H1 (cell line): ENCODE data around the gene JAG2. TPM values are rescaled to one million over a fixed set of nuclear protein-coding genes. Genes with fewer than 3 reads are reported as not detected.

Experiments
- CTCF ChIA-PET: fragments of 300-600 bp; sonication (Branson Sonifier 250); formaldehyde crosslinking; loops from one replicate; lab custom pipeline; 2021; ENCODE audit not compliant: partially characterized antibody; lab: Charles Lee
- POLR2A ChIA-PET: fragments of 300-600 bp; sonication (Branson Sonifier 250); formaldehyde crosslinking; loops from one replicate; lab custom pipeline; 2021; ENCODE audit warnings: inconsistent platforms; ENCODE audit not compliant: partially characterized antibody; lab: Charles Lee
- DNase-seq, 2 experiments: peaks; one replicate each; pipeline versions ENCODE4 v3.0.0 to v3.0.0-alpha.2; 2010 to 2022; ENCODE audit warnings: low spot score in 2 of 2, low read depth in 1 of 2, mixed read lengths in 1 of 2
- FAIRE-seq: peaks from 2 replicates; lab custom pipeline; 2011; peaks lifted over from hg19 to GRCh38; lab: Jason Lieb, UNC
- H2AFZ ChIP-seq: 2 replicates; pipeline ENCODE4 v1.8.1; 2012; ENCODE audit warnings: low read length, inconsistent platforms
- H2AK5ac ChIP-seq: 2 replicates; pipeline ENCODE4 v1.6.1; 2013; ENCODE audit warnings: low read depth, low read length
- H2BK120ac ChIP-seq: replicated peaks from 2 replicates; pipeline ENCODE3; 2013; ENCODE audit warnings: low read depth, low read length, inconsistent platforms
- H2BK12ac ChIP-seq: 2 replicates; pipeline ENCODE4 v1.6.1; 2013; ENCODE audit warnings: low read depth, low read length
- H2BK15ac ChIP-seq: 2 replicates; pipeline ENCODE4 v1.6.1; 2013; ENCODE audit warnings: low read length
- H2BK20ac ChIP-seq: 2 replicates; pipeline ENCODE4 v1.6.1; 2013; ENCODE audit warnings: low read length
- H2BK5ac ChIP-seq: 2 replicates; pipeline ENCODE4 v1.6.1; 2013; ENCODE audit warnings: low read depth, low read length
- H3K14ac ChIP-seq: 2 replicates; pipeline ENCODE4 v1.6.1; 2013; ENCODE audit warnings: inconsistent platforms; ENCODE audit not compliant: insufficient read length
- H3K18ac ChIP-seq: 2 replicates; pipeline ENCODE4 v1.6.1; 2013; ENCODE audit warnings: low read length; ENCODE audit errors: extremely low read depth
- H3K23ac ChIP-seq: 2 replicates; pipeline ENCODE4 v1.6.1; 2013; ENCODE audit warnings: inconsistent platforms; ENCODE audit not compliant: insufficient read length
- H3K23me2 ChIP-seq: 2 replicates; pipeline ENCODE4 v1.6.1; 2013; ENCODE audit warnings: low read depth, low read length
- H3K27ac ChIP-seq: 2 replicates; pipeline ENCODE4 v1.6.1; 2011; ENCODE audit warnings: low read depth, low read length, inconsistent platforms
- H3K27me3 ChIP-seq, 4 experiments: replicated peaks in 1 of 4; 1 replicate in 1 of 4; 2 replicates in 3 of 4; pipeline versions ENCODE4 v1.6.1 to v1.8.1; 2011 to 2013; ENCODE audit warnings: low read length in 3 of 4, mild to moderate bottlenecking in 3 of 4, inconsistent platforms in 2 of 4, mixed read lengths in 2 of 4, moderate library complexity in 1 of 4; ENCODE audit not compliant: control insufficient read depth in 3 of 4, insufficient read depth in 3 of 4; ENCODE audit errors: extremely low read depth in 1 of 4
- H3K36me3 ChIP-seq, 4 experiments: 2 replicates each; pipeline versions ENCODE4 v1.6.1 to v1.8.1; 2011 to 2013; ENCODE audit warnings: mild to moderate bottlenecking in 4 of 4, low read length in 3 of 4, moderate library complexity in 2 of 4, control low read depth in 1 of 4, inconsistent platforms in 1 of 4; ENCODE audit not compliant: insufficient read depth in 4 of 4, control insufficient read depth in 2 of 4
- H3K4ac ChIP-seq: replicated peaks from 2 replicates; pipeline ENCODE3; 2013; ENCODE audit warnings: low read length, low read depth, mixed read lengths, inconsistent platforms; ENCODE audit not compliant: insufficient read length
- H3K4me1 ChIP-seq, 4 experiments: replicated peaks in 1 of 4; 1 replicate in 1 of 4; 2 replicates in 3 of 4; pipeline versions ENCODE4 v1.6.1 to v1.8.1; 2011 to 2013; ENCODE audit warnings: low read length in 3 of 4, inconsistent platforms in 2 of 4, mixed read lengths in 1 of 4; ENCODE audit not compliant: insufficient read depth in 4 of 4, control insufficient read depth in 3 of 4
- H3K4me2 ChIP-seq, 2 experiments: 2 replicates each; pipeline versions ENCODE4 v1.6.1 to v1.8.1; 2011 to 2013; ENCODE audit warnings: low read depth in 2 of 2, low read length in 2 of 2, control low read depth in 1 of 2, inconsistent platforms in 1 of 2, mild to moderate bottlenecking in 1 of 2; ENCODE audit not compliant: insufficient read depth in 1 of 2
- H3K4me3 ChIP-seq, 4 experiments: fragments of 200-600, 300-600 bp in 1 of 4; sonication (generic), shearing (Covaris generic), sonication (Bioruptor Twin) in 1 of 4; 2 replicates each; pipeline versions ENCODE4 v1.5.1 to v1.8.1; 2011 to 2016; ENCODE audit warnings: low read length in 4 of 4, low read depth in 3 of 4, control low read depth in 2 of 4, inconsistent platforms in 2 of 4, mild to moderate bottlenecking in 2 of 4, mixed read lengths in 1 of 4, moderate library complexity in 1 of 4; ENCODE audit not compliant: insufficient read depth in 2 of 4; ENCODE audit errors: extremely low read depth in 1 of 4
- H3K56ac ChIP-seq: replicated peaks from 2 replicates; pipeline ENCODE3; 2013; ENCODE audit warnings: low read depth, mild to moderate bottlenecking, mixed read lengths, low read length, inconsistent platforms; ENCODE audit not compliant: insufficient read length
- H3K79me1 ChIP-seq: 2 replicates; pipeline ENCODE4 v1.6.1; 2013; ENCODE audit warnings: low read depth, low read length, control low read depth
- H3K79me2 ChIP-seq, 2 experiments: 2 replicates each; pipeline versions ENCODE4 v1.6.1 to v1.8.1; 2012 to 2013; ENCODE audit warnings: low read length in 2 of 2, mild to moderate bottlenecking in 2 of 2, inconsistent platforms in 1 of 2; ENCODE audit not compliant: insufficient read depth in 2 of 2, control insufficient read depth in 1 of 2
- H3K9ac ChIP-seq, 4 experiments: replicated peaks in 1 of 4; 1 replicate in 1 of 4; 2 replicates in 3 of 4; pipeline versions ENCODE4 v1.6.1 to v1.8.1; 2011 to 2013; ENCODE audit warnings: low read depth in 3 of 4, low read length in 3 of 4, control low read depth in 2 of 4, mild to moderate bottlenecking in 2 of 4, moderate library complexity in 2 of 4, inconsistent platforms in 1 of 4; ENCODE audit errors: extremely low read depth in 1 of 4
- H3K9me3 ChIP-seq, 2 experiments: 2 replicates each; pipeline versions ENCODE4 v1.6.1 to v1.8.1; 2012 to 2013; ENCODE audit warnings: mild to moderate bottlenecking in 2 of 2, moderate library complexity in 2 of 2, control low read depth in 1 of 2, inconsistent platforms in 1 of 2, low read depth in 1 of 2, low read length in 1 of 2, mixed read lengths in 1 of 2; ENCODE audit not compliant: insufficient read depth in 2 of 2
- H4K20me1 ChIP-seq, 2 experiments: replicated peaks in 1 of 2; 2 replicates each; pipeline versions ENCODE3 to v1.8.1; 2011 to 2013; ENCODE audit warnings: inconsistent platforms in 2 of 2, low read length in 2 of 2, mild to moderate bottlenecking in 1 of 2; ENCODE audit not compliant: insufficient read depth in 2 of 2, control insufficient read depth in 1 of 2
- H4K5ac ChIP-seq: 2 replicates; pipeline ENCODE4 v1.6.1; 2013; ENCODE audit warnings: low read length, low read depth, mixed read lengths, inconsistent platforms; ENCODE audit not compliant: insufficient read length
- H4K8ac ChIP-seq: 2 replicates; pipeline ENCODE4 v1.8.0; 2013; ENCODE audit warnings: mild to moderate bottlenecking, moderate library complexity, low read length, inconsistent platforms; ENCODE audit not compliant: insufficient read depth; ENCODE audit errors: extremely low read depth
- H4K91ac ChIP-seq: replicated peaks from 2 replicates; pipeline ENCODE3; 2013; ENCODE audit warnings: low read length, mixed read lengths, inconsistent platforms; ENCODE audit not compliant: insufficient read length
- CTBP2 ChIP-seq: IDR thresholded peaks from 2 replicates; pipeline ENCODE4 v1.7.0; 2011; ENCODE audit warnings: borderline replicate concordance, mild to moderate bottlenecking, moderate library complexity, mixed read lengths, low read length; ENCODE audit not compliant: insufficient read depth, insufficient read length
- EZH2 ChIP-seq: fragments of 200-600 bp; sonication (generic); IDR thresholded peaks from 2 replicates; pipeline ENCODE4 v1.7.1; 2012; ENCODE audit warnings: low read depth, mild to moderate bottlenecking, moderate library complexity, low read length, inconsistent platforms; ENCODE audit not compliant: severe bottlenecking
- GABPA ChIP-seq: IDR thresholded peaks from 2 replicates; pipeline ENCODE4 v1.6.1; 2011; ENCODE audit warnings: mild to moderate bottlenecking, low read length, moderate library complexity, borderline replicate concordance; ENCODE audit not compliant: insufficient read depth
- JUN ChIP-seq: IDR thresholded peaks from 2 replicates; pipeline ENCODE4 v1.6.1; 2011; ENCODE audit warnings: low read depth, mild to moderate bottlenecking, improper control_type of control experiment, low read length
- SP2 ChIP-seq: IDR thresholded peaks from 2 replicates; pipeline ENCODE4 v1.6.1; 2012; ENCODE audit warnings: mild to moderate bottlenecking, low read length, inconsistent platforms
- WGBS, 2 experiments: shearing (Covaris generic) in 1 of 2; methylation state at CpG; one replicate each; pipeline versions ENCODE4 v1.1.6 to v1.1.7; 2013 to 2015; ENCODE audit warnings: low lambda C conversion rate in 2 of 2, mixed read lengths in 2 of 2, inconsistent platforms in 1 of 2, low coverage in 1 of 2, missing lambda C conversion rate in 1 of 2; ENCODE audit not compliant: insufficient replicate concordance in 2 of 2, insufficient coverage in 1 of 2, insufficient read length in 1 of 2; ENCODE audit errors: extremely low coverage in 1 of 2, missing lambda C conversion rate in 1 of 2; 5-methylcytosine and 5-hydroxymethylcytosine counted together
- polyA plus RNA-seq, 7 experiments: library from polyadenylated mRNA; depleted of rRNA in 3 of 7; stranded (reverse) in 5 of 7; unstranded in 2 of 7; fragments of >200 nt in 5 of 7; fragments of 200-250 nt in 2 of 7; gene quantifications; 1 replicate in 5 of 7; 2 replicates in 1 of 7; 4 replicates in 1 of 7; pipeline versions ENCODE4 v1.2.1 to v1.2.3, GENCODE V29; 2011 to 2013; ENCODE audit warnings: missing spikeins in 2 of 7, mixed read lengths in 2 of 7
- total RNA-seq: library from RNA; stranded (reverse); fragmentation: NEBNext Ultra II Directional; extraction: Animal tissue kit (Norgen Biotek cat#: 25700); gene quantifications from 2 replicates; pipeline ENCODE4 v1.2.1, GENCODE V29; 2021

The JAG2 gene
- total and polyA plus RNA-seq, 2 of the 8 experiments (the other 6 are each of a cell fraction or from before 2014, with no cell fraction given), result 2.8 to 6.2 TPM

DNA sequence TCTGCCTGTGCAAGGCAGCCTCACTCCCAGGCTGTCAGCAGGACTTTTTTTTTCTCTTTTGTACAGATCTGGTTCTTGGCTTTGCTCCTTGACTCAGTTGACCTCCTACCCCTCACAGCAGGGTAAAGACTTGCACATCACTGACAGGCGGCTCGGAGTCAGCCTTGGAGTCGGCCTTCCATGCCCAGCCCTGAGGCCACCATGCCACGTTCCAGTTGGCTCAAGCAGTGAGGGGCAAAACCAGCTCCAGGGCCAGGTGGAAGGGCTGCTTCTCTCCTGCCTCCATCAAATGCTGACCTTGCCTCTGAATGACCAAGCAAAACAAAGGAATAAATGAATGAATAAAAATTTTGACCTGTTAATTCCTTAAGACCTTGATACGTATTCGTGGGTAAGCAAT, 27.6 kb downstream of the JAG2 start:
- Histone ChIP-seq H2BK120ac (no peak overlapping the region), H3K23ac (no peak overlapping the region), H2BK5ac (no peak overlapping the region), H3K56ac (no peak overlapping the region), H4K20me1 (peaks cover 0 to 3% of the 10 kb centered on the region in 2 experiments), H2AFZ (no peak overlapping the region), H4K91ac (no peak overlapping the region), H3K27ac (no peak overlapping the region), H3K9me3 (peaks cover 5 to 16% of the 10 kb centered on the region in 2 experiments), H3K23me2 (no peaks in the 10 kb centered on the region), H3K18ac (no peak overlapping the region), H3K79me1 (no peaks in the 10 kb centered on the region), H3K9ac (no peak overlapping the region), H2BK15ac (no peak overlapping the region), H3K4me3 (no peak overlapping the region), H3K4me2 (no peak overlapping the region), H3K27me3 (no peaks in the 10 kb centered on the region), H3K14ac (no peak overlapping the region), H3K36me3 (peaks cover 0 to 4% (median 0%) of the 10 kb centered on the region in 4 experiments; a peak in 2 of 8 replicates), H2AK5ac (no peak overlapping the region), H3K4me1 (peaks cover 0 to 9% (median 0%) of the 10 kb centered on the region in 4 experiments; a peak in 3 of 7 replicates), H3K79me2 (no peaks in the 10 kb centered on the region), H2BK12ac (no peak overlapping the region), H3K4ac (no peak overlapping the region), H4K8ac (no peak overlapping the region), H2BK20ac (no peak overlapping the region), H4K5ac (no peak overlapping the region)
- TF ChIP-seq EZH2 (no peak), CTBP2 (no peak), JUN (no peak), SP2 (no peak), GABPA (no peak)
- FAIRE-seq, result no peak
- DNase-seq, result no peak
- WGBS, 2 experiments, result 88% methylated on average over 6 of the region's 6 CpGs; no CpG with 5 or more reads in 1 of the 2 experiments
- ChIA-PET POLR2A (no interaction called here), CTCF (no interaction called here)
